Measurements from ENCODE around the gene NEB.

NEB gene

DNA sequence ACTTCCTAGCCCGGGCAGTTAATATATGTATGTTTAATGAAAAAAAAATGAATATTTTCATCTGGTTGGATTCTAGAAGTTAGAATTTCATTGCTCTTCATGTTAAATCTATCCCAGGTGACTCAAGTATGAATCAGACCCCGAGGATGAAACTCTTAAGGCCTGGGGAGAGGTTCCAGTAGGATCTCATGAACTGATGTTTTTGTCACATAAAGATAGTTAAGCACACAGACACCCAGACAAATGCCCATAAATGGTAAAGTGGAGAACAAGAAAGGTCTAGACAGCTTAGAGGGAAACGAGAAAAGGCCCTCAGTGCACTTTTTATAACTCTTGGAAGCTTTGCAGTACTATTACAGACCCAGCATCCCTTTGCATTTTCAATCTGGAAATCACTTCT lies 210.4 kb downstream of the NEB start:
- TF ChIP-seq ZNF274 (IDR thresholded peaks at IDR 0.05; ENCODE audit: low read depth, low read length) = no peak
- H3K4me3 ChIP-seq (ENCODE audit: low read length) = no peak overlapping the region

DNA sequence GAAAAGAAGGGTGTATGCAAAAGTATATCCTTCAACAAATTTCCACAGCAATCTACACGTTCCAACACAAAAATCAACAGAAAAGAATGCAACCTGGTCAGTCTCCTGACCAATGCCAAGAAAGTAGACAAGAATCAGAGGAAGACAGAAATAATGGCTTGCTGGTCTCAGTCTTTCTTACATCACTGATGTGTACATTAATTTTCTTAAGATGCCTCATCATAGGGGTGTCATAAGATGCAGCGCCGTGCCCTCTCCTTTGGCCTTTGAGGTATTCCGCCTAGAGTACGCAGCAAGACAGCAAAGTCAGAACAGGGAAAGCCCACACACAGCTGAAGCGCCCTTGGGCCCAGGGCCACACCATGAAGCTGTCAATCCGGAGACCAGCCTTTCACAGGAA lies 211.7 kb downstream of the NEB start:
- H3K4me3 ChIP-seq (ENCODE audit: low read length) = no peak overlapping the region
- TF ChIP-seq ZNF274 (IDR thresholded peaks at IDR 0.05; ENCODE audit: low read depth, low read length) = no peak

DNA sequence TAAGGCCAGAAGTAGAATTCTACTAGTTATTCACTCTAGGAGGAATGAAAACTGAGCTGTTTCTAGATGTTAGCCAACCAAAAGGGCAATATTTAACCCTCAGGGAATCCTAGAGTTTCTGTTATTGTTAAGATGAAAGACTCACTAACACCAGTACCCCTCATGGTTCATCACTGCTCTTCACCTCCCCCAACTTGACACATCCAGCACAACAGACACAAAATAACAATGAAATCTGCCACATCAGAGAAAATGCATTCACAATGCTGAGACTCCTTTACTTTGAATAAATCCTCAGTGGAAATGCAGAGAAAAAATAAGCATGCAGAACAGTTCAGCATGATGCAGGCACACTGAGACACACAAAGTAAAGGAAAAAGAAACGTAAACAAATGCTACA lies 213.3 kb downstream of the NEB start:
- no peak for TF ChIP-seq ZNF274 (IDR thresholded peaks at IDR 0.05; ENCODE audit: low read depth, low read length)
- no peak overlapping the region for H3K4me3 ChIP-seq (ENCODE audit: low read length)

- no peak for TF ChIP-seq ZNF274 (IDR thresholded peaks at IDR 0.05; ENCODE audit: low read depth, low read length)
- H3K4me3 ChIP-seq (ENCODE audit: low read length) = no peak overlapping the region
These were observed 215.5 kb downstream of the NEB start for GRCh38 chr2:151518802-151519201.

GRCh38 chr2:151508519-151508918 lies 225.8 kb downstream of the NEB start:
- no peak overlapping the region for H3K4me3 ChIP-seq (ENCODE audit: low read length)
- TF ChIP-seq ZNF274 (IDR thresholded peaks at IDR 0.05; ENCODE audit: low read depth, low read length) = no peak

DNA sequence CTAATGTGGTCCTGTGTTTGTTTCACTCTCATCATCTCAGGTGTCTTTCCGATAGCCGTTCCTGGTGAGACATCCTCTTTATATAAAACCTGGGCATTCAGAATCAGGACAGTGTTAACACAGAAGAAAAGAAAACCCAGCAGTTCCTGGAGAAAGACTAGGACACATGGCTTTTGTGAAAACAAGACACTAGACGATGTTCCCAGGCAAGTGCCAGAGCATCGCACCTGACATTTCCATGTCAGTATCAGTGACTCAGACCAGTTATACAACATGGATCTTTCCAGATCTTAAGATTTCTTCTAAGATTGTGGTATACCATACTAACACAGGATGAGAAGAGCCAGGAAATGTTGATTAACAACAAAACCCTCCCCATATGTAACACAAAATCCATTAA lies 228.1 kb downstream of the NEB start:
- no peak for TF ChIP-seq ZNF274 (IDR thresholded peaks at IDR 0.05; ENCODE audit: low read depth, low read length)
- no peak overlapping the region for H3K4me3 ChIP-seq (ENCODE audit: low read length)

- no peak overlapping the region for H3K4me3 ChIP-seq (ENCODE audit: low read length)
- TF ChIP-seq ZNF274 (IDR thresholded peaks at IDR 0.05; ENCODE audit: low read depth, low read length) = no peak
These were observed 236.1 kb downstream of the NEB start for GRCh38 chr2:151498178-151498577.

DNA sequence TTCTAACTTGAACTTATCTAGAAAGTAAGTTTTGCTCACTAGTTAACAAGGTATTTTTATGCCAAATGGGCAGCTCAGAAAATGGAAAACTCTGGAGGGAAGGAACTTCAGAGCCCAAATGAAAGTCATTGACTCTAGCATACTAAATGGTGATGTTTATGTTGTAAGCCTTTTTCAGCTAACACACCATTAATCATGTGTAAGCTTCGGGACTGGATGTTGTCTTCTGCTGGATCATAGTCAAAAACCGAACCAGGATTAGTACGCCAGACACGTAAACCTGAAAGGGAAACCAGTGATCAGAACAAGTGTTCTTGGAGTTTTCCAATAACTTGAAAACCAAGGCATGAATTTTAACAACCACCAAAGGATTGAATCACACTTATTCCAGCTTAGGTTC lies 242.8 kb downstream of the NEB start:
- TF ChIP-seq ZNF274 (IDR thresholded peaks at IDR 0.05; ENCODE audit: low read depth, low read length) = no peak

GRCh38 chr2:151490276-151490675 lies 244.0 kb downstream of the NEB start:
- no peak for TF ChIP-seq ZNF274 (IDR thresholded peaks at IDR 0.05; ENCODE audit: low read depth, low read length)
- H3K4me3 ChIP-seq (ENCODE audit: low read length) = no peak overlapping the region

More for the DNA sequence above, 242.8 kb downstream of the NEB start:
- no peak overlapping the region for H3K4me3 ChIP-seq (ENCODE audit: low read length)

GRCh38 chr2:151486053-151486452 lies 248.2 kb downstream of the NEB start:
- TF ChIP-seq ZNF274 (IDR thresholded peaks at IDR 0.05; ENCODE audit: low read depth, low read length) = no peak

DNA sequence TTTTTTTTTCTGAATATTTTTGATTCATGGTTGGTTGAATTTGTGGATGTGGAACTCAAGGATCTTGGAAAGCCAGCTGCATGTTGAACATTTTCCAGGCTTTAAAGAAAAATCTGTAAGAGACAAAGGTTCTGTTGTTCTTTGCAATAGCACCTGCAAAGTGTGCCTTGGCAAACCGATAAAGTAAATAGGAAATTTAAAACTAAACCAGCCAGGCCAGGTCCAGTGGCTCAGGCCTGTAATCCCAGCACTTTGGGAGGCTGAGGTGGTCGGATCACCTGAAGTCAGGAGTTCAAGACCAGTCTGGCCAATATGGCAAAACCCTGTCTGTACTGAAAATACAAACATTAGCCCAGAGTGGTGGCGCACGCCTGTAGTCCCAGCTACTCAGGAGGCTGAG lies 250.2 kb downstream of the NEB start:
- no peak overlapping the region for H3K4me3 ChIP-seq (ENCODE audit: low read length)
- TF ChIP-seq ZNF274 (IDR thresholded peaks at IDR 0.05; ENCODE audit: low read depth, low read length) = no peak

More at GRCh38 chr2:151486053-151486452, 248.2 kb downstream of the NEB start:
- H3K4me3 ChIP-seq (ENCODE audit: low read length) = no peak overlapping the region

GRCh38 chr2:151483546-151483945 lies 250.7 kb downstream of the NEB start:
- no peak for TF ChIP-seq ZNF274 (IDR thresholded peaks at IDR 0.05; ENCODE audit: low read depth, low read length)
- H3K4me3 ChIP-seq (ENCODE audit: low read length) = no peak overlapping the region

GRCh38 chr2:151482171-151482725 lies 252.0 kb downstream of the NEB start:
- no peak overlapping the region for H3K4me3 ChIP-seq (ENCODE audit: low read length)
- TF ChIP-seq ZNF274 (IDR thresholded peaks at IDR 0.05; ENCODE audit: low read depth, low read length) = no peak

DNA sequence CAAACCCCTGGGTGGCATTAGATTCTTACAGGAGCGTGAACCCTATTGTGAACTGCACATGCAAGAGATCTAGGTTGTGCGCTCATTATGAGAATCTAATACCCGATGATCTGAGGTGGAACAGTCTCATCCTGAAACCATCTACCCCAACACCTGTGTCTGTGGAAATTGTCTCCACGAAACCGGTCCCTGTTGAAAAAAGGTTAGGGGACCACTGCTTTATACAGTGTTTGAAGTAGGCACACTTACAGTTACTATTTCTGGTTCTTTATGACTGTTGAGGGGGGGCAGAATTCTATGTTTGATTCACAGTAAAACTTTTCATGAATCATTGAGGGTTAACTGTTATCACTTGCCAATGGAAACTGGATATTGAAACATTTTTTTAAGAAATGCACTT lies 252.5 kb downstream of the NEB start:
- no peak for TF ChIP-seq ZNF274 (IDR thresholded peaks at IDR 0.05; ENCODE audit: low read depth, low read length)

GRCh38 chr2:151478011-151478410 lies 256.3 kb downstream of the NEB start:
- H3K4me3 ChIP-seq (ENCODE audit: low read length) = no peak overlapping the region
- TF ChIP-seq ZNF274 (IDR thresholded peaks at IDR 0.05; ENCODE audit: low read depth, low read length) = no peak

More for the DNA sequence above, 252.5 kb downstream of the NEB start:
- no peak overlapping the region for H3K4me3 ChIP-seq (ENCODE audit: low read length)

DNA sequence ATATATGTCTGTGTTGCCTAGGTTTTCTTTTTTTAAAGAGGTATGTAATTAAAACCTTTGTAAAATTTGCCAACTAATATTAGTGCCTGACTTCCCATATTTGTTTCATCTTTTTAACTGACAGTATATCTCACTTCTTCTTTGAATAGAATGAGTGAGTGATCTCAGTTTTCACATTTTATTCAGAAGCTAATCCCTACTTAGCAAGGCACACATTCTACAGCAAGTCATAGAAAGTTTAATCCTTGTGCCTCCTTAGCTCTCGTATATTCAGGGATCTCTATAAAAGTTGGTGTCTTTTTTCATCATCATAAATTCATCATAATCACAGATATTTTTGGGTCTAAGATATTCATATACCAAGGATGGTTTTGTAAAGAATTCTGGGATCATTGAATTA lies 258.0 kb downstream of the NEB start:
- no peak overlapping the region for H3K4me3 ChIP-seq (ENCODE audit: low read length)
- TF ChIP-seq ZNF274 (IDR thresholded peaks at IDR 0.05; ENCODE audit: low read depth, low read length) = no peak
